ENCODE results near the gene BCAS3.

BCAS3 gene

GRCh38 chr17:61291451-61292285 is 614.0 kb downstream of the BCAS3 start:
- intact Hi-C loops (cut with DNase I; ENCODE audit: low total_unique reads): no loop called here
- Histone ChIP-seq H3K36me3 (no peaks in the 10 kb centered on the region), H3K27ac (peak overlapping the region in 1 of 2 donors; percentile 6), H3K27me3 (no peaks in the 10 kb centered on the region), H3K4me3 (no peak overlapping the region), H3K9me3 (no peaks in the 10 kb centered on the region), H3K4me1 (peaks cover 0 to 32% (median 10%) of the 10 kb centered on the region in 4 donors)
- no peak for TF ChIP-seq CTCF (IDR thresholded peaks at IDR 0.05)
- no peak for DNase-seq

DNA sequence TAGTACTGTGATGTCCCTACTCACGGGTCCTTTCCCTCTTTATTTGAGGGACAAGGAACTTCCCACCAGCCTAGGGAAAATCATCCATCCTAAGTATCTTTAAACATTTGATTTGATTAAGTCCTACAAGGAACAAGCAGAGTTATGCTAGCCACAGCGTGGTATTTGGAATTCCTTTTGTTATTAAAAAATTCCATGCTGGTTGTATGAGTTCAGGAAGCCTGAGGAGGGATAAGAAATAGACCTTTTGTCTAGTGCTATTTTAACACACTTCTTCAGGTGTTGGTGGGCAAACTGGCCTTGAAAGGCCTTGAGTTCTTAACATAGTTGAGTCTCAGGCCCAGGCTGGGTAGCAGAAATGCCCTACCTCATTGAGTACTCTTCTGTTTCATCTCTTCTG is 616.6 kb downstream of the BCAS3 start:
- intact Hi-C loops (cut with DNase I; ENCODE audit: low total_unique reads): no loop called here
- H3K4me3 ChIP-seq: no peak overlapping the region
- H3K9me3 ChIP-seq: no peaks in the 10 kb centered on the region
- peaks cover 0 to 26% (median 8%) of the 10 kb centered on the region in 4 donors for H3K4me1 ChIP-seq
- no peak overlapping the region for H3K27ac ChIP-seq
- no peak for TF ChIP-seq CTCF (IDR thresholded peaks at IDR 0.05)
- no peaks in the 10 kb centered on the region for H3K36me3 ChIP-seq
- DNase-seq: no peak
- H3K27me3 ChIP-seq: no peaks in the 10 kb centered on the region

DNA sequence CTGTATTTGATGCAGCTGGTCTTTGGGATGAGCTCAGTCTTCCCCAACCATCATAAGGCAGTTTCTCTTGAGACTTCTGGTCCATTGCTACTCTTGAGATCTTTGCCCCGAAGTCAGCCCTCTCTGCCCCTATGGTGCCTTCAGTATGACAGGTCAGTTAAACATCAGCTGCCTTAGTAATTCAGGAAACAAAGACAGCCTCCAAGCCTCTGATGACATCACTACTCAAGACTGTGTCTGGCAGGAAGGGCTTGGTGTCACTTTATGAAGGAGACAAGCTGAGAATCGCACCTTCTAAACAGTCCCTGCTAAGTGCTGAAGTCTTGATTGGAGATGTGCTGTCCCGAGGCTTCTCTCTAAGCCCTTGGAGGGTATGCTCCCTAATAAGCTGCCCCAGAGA is 617.1 kb downstream of the BCAS3 start:
- Histone ChIP-seq H3K36me3 (no peaks in the 10 kb centered on the region), H3K27ac (no peak overlapping the region), H3K9me3 (no peaks in the 10 kb centered on the region), H3K4me3 (no peak overlapping the region), H3K4me1 (peaks cover 0 to 22% (median 7%) of the 10 kb centered on the region in 4 donors), H3K27me3 (no peaks in the 10 kb centered on the region)
- no peak for DNase-seq
- intact Hi-C loops (cut with DNase I; ENCODE audit: low total_unique reads): no loop called here
- TF ChIP-seq CTCF (IDR thresholded peaks at IDR 0.05): no peak

GRCh38 chr17:61296058-61296457 is 618.4 kb downstream of the BCAS3 start:
- no peaks in the 10 kb centered on the region for H3K27me3 ChIP-seq
- no peak overlapping the region for H3K27ac ChIP-seq
- no peak overlapping the region for H3K4me3 ChIP-seq
- H3K36me3 ChIP-seq: no peaks in the 10 kb centered on the region
- intact Hi-C loops (cut with DNase I; ENCODE audit: low total_unique reads): no loop called here
- no peaks in the 10 kb centered on the region for H3K9me3 ChIP-seq
- peaks cover 0 to 21% (median 9%) of the 10 kb centered on the region in 4 donors for H3K4me1 ChIP-seq
- no peak for TF ChIP-seq CTCF (IDR thresholded peaks at IDR 0.05)
- DNase-seq: no peak

GRCh38 chr17:61299517-61300513 is 622.2 kb downstream of the BCAS3 start:
- H3K9me3 ChIP-seq: no peaks in the 10 kb centered on the region
- H3K27me3 ChIP-seq: no peaks in the 10 kb centered on the region
- no peak overlapping the region for H3K27ac ChIP-seq
- no peak for TF ChIP-seq CTCF (IDR thresholded peaks at IDR 0.05)
- H3K4me1 ChIP-seq: peaks cover 0 to 8% (median 4%) of the 10 kb centered on the region in 4 donors
- DNase-seq: no peak
- no peak overlapping the region for H3K4me3 ChIP-seq
- intact Hi-C loops (cut with DNase I; ENCODE audit: low total_unique reads): no loop called here
- no peaks in the 10 kb centered on the region for H3K36me3 ChIP-seq

Measured in tibial artery (tissue), 4 donors.